WTC11 (cell line): ENCODE data around the gene KCNJ11. TPM values are rescaled to one million over a fixed set of nuclear protein-coding genes. Genes with fewer than 3 reads are reported as not detected.

Experiments used
- ATAC-seq: fragments of 200-7000 bp; cut with Tn5 transposase; 2 replicates; pipeline ENCODE4 v1.10.0; 2021; ENCODE audit warnings: mild to moderate bottlenecking, moderate library complexity
- CTCF ChIA-PET: fragments of 300-600 bp; sonication (Branson Sonifier 250); formaldehyde crosslinking; loops from one replicate; lab custom pipeline; 2021; ENCODE audit warnings: antibody characterized with exemption; lab: Charles Lee
- POLR2A ChIA-PET: fragments of 350-600 bp; sonication (Branson Sonifier 250); formaldehyde crosslinking; loops from one replicate; lab custom pipeline; 2021; ENCODE audit warnings: antibody characterized with exemption; lab: Charles Lee
- DNase-seq: peaks from one replicate; pipeline ENCODE4 v3.0.0; 2021; ENCODE audit warnings: low spot score
- H3K27ac Mint-ChIP-seq: 2 replicates; pipeline ENCODE4 v1.8.0; 2021; ENCODE audit warnings: mixed read lengths
- H3K27me3 Mint-ChIP-seq: 2 replicates; pipeline ENCODE4 v1.8.0; 2021; ENCODE audit warnings: low read depth, mild to moderate bottlenecking, moderate library complexity, mixed read lengths
- H3K36me3 Mint-ChIP-seq: 2 replicates; pipeline ENCODE4 v1.8.0; 2021; ENCODE audit warnings: mixed read lengths
- H3K4me1 Mint-ChIP-seq: 2 replicates; pipeline ENCODE4 v1.8.0; 2022; ENCODE audit warnings: mixed read lengths
- H3K4me3 Mint-ChIP-seq: 2 replicates; pipeline ENCODE4 v1.8.0; 2021; ENCODE audit warnings: mild to moderate bottlenecking, moderate library complexity, mixed read lengths
- H3K9me3 Mint-ChIP-seq: 2 replicates; pipeline ENCODE4 v1.8.0; 2021; ENCODE audit warnings: mixed read lengths
- ATF6 ChIP-seq: sonication (generic); formaldehyde crosslinking; IDR thresholded peaks from 2 replicates; pipeline ENCODE4 v1.8.1; 2023; ENCODE audit warnings: mild to moderate bottlenecking, missing genetic modification reagents
- CREM ChIP-seq: sonication (generic); formaldehyde crosslinking; IDR thresholded peaks from 2 replicates; pipeline ENCODE4 v1.8.1; 2022; ENCODE audit warnings: mild to moderate bottlenecking, missing genetic modification reagents, moderate library complexity
- FOXP1 ChIP-seq: sonication (generic); formaldehyde crosslinking; IDR thresholded peaks from 2 replicates; pipeline ENCODE4 v1.8.0; 2022; ENCODE audit warnings: missing genetic modification reagents, mild to moderate bottlenecking, moderate library complexity, borderline replicate concordance
- JAZF1 ChIP-seq: fragments of 250-450 bp; sonication (Bioruptor Pico); IDR thresholded peaks from 2 replicates; pipeline ENCODE4 v1.9.0; 2021; ENCODE audit warnings: moderate library complexity, mild to moderate bottlenecking, inconsistent platforms
- JUN ChIP-seq: sonication (generic); formaldehyde crosslinking; IDR thresholded peaks from 2 replicates; pipeline ENCODE4 v1.8.0; 2023; ENCODE audit warnings: mild to moderate bottlenecking, missing genetic modification reagents
- KAT7 ChIP-seq: sonication (generic); formaldehyde crosslinking; IDR thresholded peaks from 2 replicates; pipeline ENCODE4 v1.8.1; 2023; ENCODE audit warnings: missing genetic modification reagents, mild to moderate bottlenecking, borderline replicate concordance
- NR1H2 ChIP-seq: sonication (generic); formaldehyde crosslinking; IDR thresholded peaks from 2 replicates; pipeline ENCODE4 v1.9.0; 2021; ENCODE audit warnings: mild to moderate bottlenecking, moderate library complexity, missing genetic modification reagents
- PRDM15 ChIP-seq: sonication (generic); formaldehyde crosslinking; IDR thresholded peaks from 2 replicates; pipeline ENCODE4 v1.8.0; 2022; ENCODE audit warnings: missing genetic modification reagents
- PRRX2 ChIP-seq: fragments of 250-450 bp; sonication (Bioruptor Pico); IDR thresholded peaks from 2 replicates; pipeline ENCODE4 v1.8.0; 2021; ENCODE audit warnings: mild to moderate bottlenecking
- RORB ChIP-seq: fragments of 250-450 bp; sonication (Bioruptor Pico); IDR thresholded peaks from 2 replicates; pipeline ENCODE4 v1.9.0; 2021; ENCODE audit warnings: mild to moderate bottlenecking
- SMAD3 ChIP-seq: sonication (generic); formaldehyde crosslinking; IDR thresholded peaks from 2 replicates; pipeline ENCODE4 v1.8.0; 2022; ENCODE audit warnings: missing genetic modification reagents, mild to moderate bottlenecking, borderline replicate concordance
- TEAD4 ChIP-seq: sonication (generic); formaldehyde crosslinking; IDR thresholded peaks from 2 replicates; pipeline ENCODE4 v1.8.0; 2022; ENCODE audit warnings: mild to moderate bottlenecking, missing genetic modification reagents
- ZNF232 ChIP-seq: sonication (generic); formaldehyde crosslinking; IDR thresholded peaks from 2 replicates; pipeline ENCODE4 v1.8.0; 2022; ENCODE audit warnings: mild to moderate bottlenecking, missing genetic modification reagents
- ZNF263 ChIP-seq: sonication (generic); formaldehyde crosslinking; IDR thresholded peaks from 2 replicates; pipeline ENCODE4 v1.8.1; 2022; ENCODE audit warnings: low read depth, mild to moderate bottlenecking, moderate library complexity, missing genetic modification reagents
- ZNF423 ChIP-seq: fragments of 250-450 bp; sonication (Bioruptor Pico); IDR thresholded peaks from 2 replicates; pipeline ENCODE4 v2.1.2; 2022; ENCODE audit warnings: mild to moderate bottlenecking, moderate library complexity
- ZNF671 ChIP-seq: fragments of 250-450 bp; sonication (Bioruptor Pico); IDR thresholded peaks from 2 replicates; pipeline ENCODE4 v1.8.0; 2021; ENCODE audit warnings: mild to moderate bottlenecking
- total RNA-seq: library from RNA; stranded (reverse); gene quantifications from 3 replicates; pipeline ENCODE4 v1.2.3, GENCODE V29; 2021
- TF ChIP-seq, protein P1 (sequence below): sonication (generic); formaldehyde crosslinking; IDR thresholded peaks from 2 replicates; pipeline ENCODE4 v1.8.1; 2023; ENCODE audit warnings: mild to moderate bottlenecking, missing genetic modification reagents
- TF ChIP-seq, protein P2 (sequence below): sonication (generic); formaldehyde crosslinking; IDR thresholded peaks from 2 replicates; pipeline ENCODE4 v1.8.1; 2022; ENCODE audit warnings: low read depth, missing genetic modification reagents, borderline replicate concordance
- TF ChIP-seq, protein P3 (sequence below): fragments of 250-450 bp; sonication (Bioruptor Pico); IDR thresholded peaks from 2 replicates; pipeline ENCODE4 v1.9.0; 2021; ENCODE audit warnings: mild to moderate bottlenecking, borderline replicate concordance
- TF ChIP-seq, protein P4 (sequence below): sonication (generic); formaldehyde crosslinking; IDR thresholded peaks from 2 replicates; pipeline ENCODE4 v1.8.1; 2023; ENCODE audit warnings: mild to moderate bottlenecking, missing genetic modification reagents, moderate library complexity

Gene KCNJ11
- total RNA-seq, 1 experiment from 2014 or later: 8.2 TPM

GRCh38 chr11:17392872-17393271, 4.4 kb upstream of the KCNJ11 start:
- H3K27ac Mint-ChIP-seq: no peak overlapping the region
- ChIA-PET POLR2A (no interaction called here), CTCF (interaction anchor here (0.6 to 3.0 kb wide), 4 partner anchors 80 to 594 kb away, joined by 3 to 16 read pairs (median 4); no protein-coding TSS in a partner anchor)
- H3K4me1 Mint-ChIP-seq: peaks cover 6% of the 10 kb centered on the region
- peaks cover 14% of the 10 kb centered on the region for H3K27me3 Mint-ChIP-seq
- no peaks in the 10 kb centered on the region for H3K36me3 Mint-ChIP-seq
- ATAC-seq (no peak), DNase-seq (no peak)
- no peak overlapping the region for H3K4me3 Mint-ChIP-seq
- no peaks in the 10 kb centered on the region for H3K9me3 Mint-ChIP-seq
- TF ChIP-seq ZNF671 (no peak), RORB (no peak), ZNF423 (CRISPR knock-in tag) (no peak)
- TF ChIP-seq, protein P1, sequence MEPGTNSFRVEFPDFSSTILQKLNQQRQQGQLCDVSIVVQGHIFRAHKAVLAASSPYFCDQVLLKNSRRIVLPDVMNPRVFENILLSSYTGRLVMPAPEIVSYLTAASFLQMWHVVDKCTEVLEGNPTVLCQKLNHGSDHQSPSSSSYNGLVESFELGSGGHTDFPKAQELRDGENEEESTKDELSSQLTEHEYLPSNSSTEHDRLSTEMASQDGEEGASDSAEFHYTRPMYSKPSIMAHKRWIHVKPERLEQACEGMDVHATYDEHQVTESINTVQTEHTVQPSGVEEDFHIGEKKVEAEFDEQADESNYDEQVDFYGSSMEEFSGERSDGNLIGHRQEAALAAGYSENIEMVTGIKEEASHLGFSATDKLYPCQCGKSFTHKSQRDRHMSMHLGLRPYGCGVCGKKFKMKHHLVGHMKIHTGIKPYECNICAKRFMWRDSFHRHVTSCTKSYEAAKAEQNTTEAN (CRISPR knock-in tag): no peak

DNA sequence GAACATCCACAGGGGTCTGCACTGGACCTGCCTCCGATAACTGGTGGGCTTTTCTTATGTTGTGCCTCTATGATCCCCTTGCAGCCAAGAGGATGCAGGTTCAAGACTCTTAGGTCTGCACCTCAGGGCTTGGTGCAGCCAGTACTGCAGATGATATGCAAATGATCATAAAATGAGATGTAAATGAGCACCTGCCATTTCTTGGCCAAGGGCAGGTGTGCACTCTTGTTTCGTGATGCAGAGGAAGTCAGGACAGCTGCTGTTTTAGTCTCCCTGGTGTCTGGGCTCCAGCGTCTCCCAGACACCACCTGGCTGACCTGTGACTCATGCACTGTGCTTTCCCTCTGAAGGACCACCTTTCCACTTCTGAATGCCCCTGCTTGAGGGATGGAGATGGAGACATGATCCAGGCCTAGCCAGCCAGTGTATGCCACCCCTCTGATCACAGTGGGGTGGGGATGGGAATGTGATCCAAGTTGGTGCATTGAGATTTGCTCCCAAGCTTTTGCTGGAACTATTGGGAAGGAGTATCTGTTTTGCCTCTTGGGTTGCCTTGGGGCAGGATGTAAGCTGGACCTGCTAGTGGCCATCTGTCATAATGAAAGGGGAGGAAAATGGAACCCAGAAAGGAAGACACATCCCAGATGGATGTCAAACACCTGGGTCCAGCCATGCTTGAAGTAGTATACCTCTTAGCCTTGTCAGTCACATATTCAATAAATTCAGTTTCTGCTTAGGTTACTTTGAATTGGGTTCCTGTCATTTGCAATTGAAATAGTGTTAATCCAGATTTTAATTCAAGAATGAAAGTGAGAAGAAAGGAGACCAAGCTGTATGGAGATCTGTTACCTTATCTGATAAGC, 3.3 kb upstream of the KCNJ11 start:
- no peak for ATAC-seq
- Mint-ChIP-seq H3K36me3 (peaks cover 9% of the 10 kb centered on the region; the same call in 1 of the 2 replicates), H3K27ac (no peak overlapping the region), H3K4me1 (peaks cover 6% of the 10 kb centered on the region), H3K27me3 (peaks cover 20% of the 10 kb centered on the region), H3K9me3 (no peaks in the 10 kb centered on the region), H3K4me3 (no peak overlapping the region)
- CTCF ChIA-PET: interaction anchor here (0.7 to 3.0 kb wide), 4 partner anchors 82 to 136 kb away, joined by 3 to 16 read pairs (median 4); no protein-coding TSS in a partner anchor
- POLR2A ChIA-PET: interaction anchor here (0.5 kb wide), 1 partner anchor 123 kb away, joined by 3 read pairs; no protein-coding TSS in a partner anchor
- no peak for DNase-seq
- no peak for TF ChIP-seq JUN (CRISPR knock-in tag)
- TF ChIP-seq KAT7 (CRISPR knock-in tag): no peak
- no peak for TF ChIP-seq PRRX2 (CRISPR knock-in tag)
- TF ChIP-seq NR1H2: no peak
- TF ChIP-seq FOXP1 (CRISPR knock-in tag): no peak
- TF ChIP-seq, protein P2, sequence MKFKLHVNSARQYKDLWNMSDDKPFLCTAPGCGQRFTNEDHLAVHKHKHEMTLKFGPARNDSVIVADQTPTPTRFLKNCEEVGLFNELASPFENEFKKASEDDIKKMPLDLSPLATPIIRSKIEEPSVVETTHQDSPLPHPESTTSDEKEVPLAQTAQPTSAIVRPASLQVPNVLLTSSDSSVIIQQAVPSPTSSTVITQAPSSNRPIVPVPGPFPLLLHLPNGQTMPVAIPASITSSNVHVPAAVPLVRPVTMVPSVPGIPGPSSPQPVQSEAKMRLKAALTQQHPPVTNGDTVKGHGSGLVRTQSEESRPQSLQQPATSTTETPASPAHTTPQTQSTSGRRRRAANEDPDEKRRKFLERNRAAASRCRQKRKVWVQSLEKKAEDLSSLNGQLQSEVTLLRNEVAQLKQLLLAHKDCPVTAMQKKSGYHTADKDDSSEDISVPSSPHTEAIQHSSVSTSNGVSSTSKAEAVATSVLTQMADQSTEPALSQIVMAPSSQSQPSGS (CRISPR knock-in tag): no peak
- no peak for TF ChIP-seq TEAD4 (CRISPR knock-in tag)
- TF ChIP-seq ZNF232 (CRISPR knock-in tag): no peak
- TF ChIP-seq ATF6 (CRISPR knock-in tag): no peak
- no peak for TF ChIP-seq JAZF1 (CRISPR knock-in tag)
- no peak for TF ChIP-seq SMAD3 (CRISPR knock-in tag)
- TF ChIP-seq, protein P3, sequence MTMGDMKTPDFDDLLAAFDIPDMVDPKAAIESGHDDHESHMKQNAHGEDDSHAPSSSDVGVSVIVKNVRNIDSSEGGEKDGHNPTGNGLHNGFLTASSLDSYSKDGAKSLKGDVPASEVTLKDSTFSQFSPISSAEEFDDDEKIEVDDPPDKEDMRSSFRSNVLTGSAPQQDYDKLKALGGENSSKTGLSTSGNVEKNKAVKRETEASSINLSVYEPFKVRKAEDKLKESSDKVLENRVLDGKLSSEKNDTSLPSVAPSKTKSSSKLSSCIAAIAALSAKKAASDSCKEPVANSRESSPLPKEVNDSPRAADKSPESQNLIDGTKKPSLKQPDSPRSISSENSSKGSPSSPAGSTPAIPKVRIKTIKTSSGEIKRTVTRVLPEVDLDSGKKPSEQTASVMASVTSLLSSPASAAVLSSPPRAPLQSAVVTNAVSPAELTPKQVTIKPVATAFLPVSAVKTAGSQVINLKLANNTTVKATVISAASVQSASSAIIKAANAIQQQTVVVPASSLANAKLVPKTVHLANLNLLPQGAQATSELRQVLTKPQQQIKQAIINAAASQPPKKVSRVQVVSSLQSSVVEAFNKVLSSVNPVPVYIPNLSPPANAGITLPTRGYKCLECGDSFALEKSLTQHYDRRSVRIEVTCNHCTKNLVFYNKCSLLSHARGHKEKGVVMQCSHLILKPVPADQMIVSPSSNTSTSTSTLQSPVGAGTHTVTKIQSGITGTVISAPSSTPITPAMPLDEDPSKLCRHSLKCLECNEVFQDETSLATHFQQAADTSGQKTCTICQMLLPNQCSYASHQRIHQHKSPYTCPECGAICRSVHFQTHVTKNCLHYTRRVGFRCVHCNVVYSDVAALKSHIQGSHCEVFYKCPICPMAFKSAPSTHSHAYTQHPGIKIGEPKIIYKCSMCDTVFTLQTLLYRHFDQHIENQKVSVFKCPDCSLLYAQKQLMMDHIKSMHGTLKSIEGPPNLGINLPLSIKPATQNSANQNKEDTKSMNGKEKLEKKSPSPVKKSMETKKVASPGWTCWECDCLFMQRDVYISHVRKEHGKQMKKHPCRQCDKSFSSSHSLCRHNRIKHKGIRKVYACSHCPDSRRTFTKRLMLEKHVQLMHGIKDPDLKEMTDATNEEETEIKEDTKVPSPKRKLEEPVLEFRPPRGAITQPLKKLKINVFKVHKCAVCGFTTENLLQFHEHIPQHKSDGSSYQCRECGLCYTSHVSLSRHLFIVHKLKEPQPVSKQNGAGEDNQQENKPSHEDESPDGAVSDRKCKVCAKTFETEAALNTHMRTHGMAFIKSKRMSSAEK (CRISPR knock-in tag): no peak
- no peak for TF ChIP-seq RORB
- TF ChIP-seq, protein P4, sequence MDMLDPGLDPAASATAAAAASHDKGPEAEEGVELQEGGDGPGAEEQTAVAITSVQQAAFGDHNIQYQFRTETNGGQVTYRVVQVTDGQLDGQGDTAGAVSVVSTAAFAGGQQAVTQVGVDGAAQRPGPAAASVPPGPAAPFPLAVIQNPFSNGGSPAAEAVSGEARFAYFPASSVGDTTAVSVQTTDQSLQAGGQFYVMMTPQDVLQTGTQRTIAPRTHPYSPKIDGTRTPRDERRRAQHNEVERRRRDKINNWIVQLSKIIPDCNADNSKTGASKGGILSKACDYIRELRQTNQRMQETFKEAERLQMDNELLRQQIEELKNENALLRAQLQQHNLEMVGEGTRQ (CRISPR knock-in tag): no peak
- no peak for TF ChIP-seq PRDM15 (CRISPR knock-in tag)
- TF ChIP-seq CREM (CRISPR knock-in tag): no peak
- TF ChIP-seq ZNF263 (CRISPR knock-in tag): no peak
